Keratinocyte (primary cell): Measurements from ENCODE around the gene CMSS1. TPM values are rescaled to one million over a fixed set of nuclear protein-coding genes. Genes with fewer than 3 reads are reported as not detected.

Experiments used
- DNase-seq: peaks from one replicate; pipeline ENCODE4 v3.0.0-alpha.2; 2011; ENCODE audit warnings: low read depth, missing footprints, low spot score
- FAIRE-seq: peaks from 2 replicates; lab custom pipeline; 2011; peaks lifted over from hg19 to GRCh38; lab: Jason Lieb, UNC
- H2AFZ ChIP-seq: 2 replicates; pipeline ENCODE4 v1.6.0; 2012; ENCODE audit warnings: low read length, control low read depth, inconsistent platforms; ENCODE audit not compliant: control insufficient read depth
- H3K27ac ChIP-seq: 2 replicates; pipeline ENCODE4 v1.5.1; 2011; ENCODE audit warnings: low read length; ENCODE audit not compliant: control insufficient read depth, insufficient read depth
- H3K27me3 ChIP-seq: 3 replicates; pipeline ENCODE4 v1.6.0; 2011; ENCODE audit warnings: low read length; ENCODE audit not compliant: control insufficient read depth, insufficient read depth; ENCODE audit errors: extremely low read depth
- H3K36me3 ChIP-seq, 2 experiments: 2 replicates in 1 of 2; 3 replicates in 1 of 2; pipeline ENCODE4 v1.5.1; 2011; ENCODE audit warnings: low read length in 2 of 2, mild to moderate bottlenecking in 1 of 2; ENCODE audit not compliant: control insufficient read depth in 2 of 2, insufficient read depth in 2 of 2; ENCODE audit errors: extremely low read depth in 1 of 2
- H3K4me1 ChIP-seq: 3 replicates; pipeline ENCODE4 v1.5.1; 2011; ENCODE audit warnings: low read length; ENCODE audit not compliant: control insufficient read depth, insufficient read depth; ENCODE audit errors: extremely low read depth
- H3K4me2 ChIP-seq: 3 replicates; pipeline ENCODE4 v1.6.0; 2011; ENCODE audit warnings: low read depth, low read length; ENCODE audit not compliant: control insufficient read depth, insufficient read depth; ENCODE audit errors: extremely low read depth
- H3K4me3 ChIP-seq, 3 experiments: fragments of 200-600 bp in 1 of 3; sonication (generic) in 1 of 3; 2 replicates in 2 of 3; 3 replicates in 1 of 3; pipeline ENCODE4 v1.5.1; 2011 to 2016; ENCODE audit warnings: low read length in 3 of 3, mild to moderate bottlenecking in 3 of 3, control low read depth in 2 of 3, inconsistent platforms in 1 of 3, low read depth in 1 of 3, mixed read lengths in 1 of 3, mixed run types in 1 of 3, moderate library complexity in 1 of 3; ENCODE audit not compliant: control insufficient read depth in 2 of 3, insufficient read depth in 2 of 3; ENCODE audit errors: extremely low read depth in 1 of 3
- H3K79me2 ChIP-seq: 2 replicates; pipeline ENCODE4 v1.6.0; 2012; ENCODE audit warnings: low read length; ENCODE audit not compliant: control insufficient read depth, insufficient read depth
- H3K9ac ChIP-seq: 3 replicates; pipeline ENCODE4 v1.6.0; 2011; ENCODE audit warnings: low read length; ENCODE audit not compliant: control insufficient read depth, insufficient read depth; ENCODE audit errors: extremely low read depth
- H3K9me1 ChIP-seq: 3 replicates; pipeline ENCODE4 v1.6.0; 2011; ENCODE audit warnings: low read length; ENCODE audit not compliant: control insufficient read depth, insufficient read depth; ENCODE audit errors: extremely low read depth
- H3K9me3 ChIP-seq: 2 replicates; pipeline ENCODE4 v1.5.1; 2012; ENCODE audit warnings: low read depth, low read length; ENCODE audit not compliant: control insufficient read depth
- H4K20me1 ChIP-seq: 3 replicates; pipeline ENCODE4 v1.6.0; 2011; ENCODE audit warnings: low read length; ENCODE audit not compliant: control insufficient read depth, insufficient read depth; ENCODE audit errors: extremely low read depth
- EZH2 ChIP-seq: IDR thresholded peaks from one replicate; pipeline ENCODE4 v1.6.1; 2012; ENCODE audit warnings: inconsistent platforms, mild to moderate bottlenecking, low read length, moderate library complexity
- dilution Hi-C: fragments of 300-500 bp; cut with MboI; formaldehyde crosslinking; loops from one replicate; pipeline ENCODE4 v1.7.0; 2020; ENCODE audit warnings: low sequenced_read_pairs; ENCODE audit not compliant: extremely low pct_ligation_motif_present
- polyA plus RNA-seq, 5 experiments: library from polyadenylated mRNA; depleted of rRNA in 3 of 5; stranded (reverse) in 3 of 5; stranded (forward) in 1 of 5; unstranded in 1 of 5; fragments of >200 nt; gene quantifications; 1 replicate in 1 of 5; 2 replicates in 3 of 5; 3 replicates in 1 of 5; pipeline versions ENCODE4 v1.2.1 to v1.2.3, GENCODE V29; 2011 to 2012; ENCODE audit warnings: missing spikeins in 2 of 5, low read depth in 1 of 5, low replicate concordance in 1 of 5
- TF ChIP-seq, protein P1 (sequence below), 3 experiments: IDR thresholded peaks in 1 of 3; conservative IDR thresholded peaks in 1 of 3; optimal IDR thresholded peaks in 1 of 3; 2 replicates in 2 of 3; 3 replicates in 1 of 3; pipeline versions ENCODE3 to v1.5.1; 2011; ENCODE audit warnings: low read length in 3 of 3, mild to moderate bottlenecking in 3 of 3, moderate library complexity in 2 of 3, control low read depth in 1 of 3, inconsistent platforms in 1 of 3; ENCODE audit not compliant: insufficient read depth in 2 of 3; ENCODE audit errors: extremely low read depth in 1 of 3

CMSS1 gene
- polyA plus RNA-seq, 1 donor (not counting 4 experiments of a cell fraction or from before 2014, with no cell fraction given) = 37.2 TPM

DNA sequence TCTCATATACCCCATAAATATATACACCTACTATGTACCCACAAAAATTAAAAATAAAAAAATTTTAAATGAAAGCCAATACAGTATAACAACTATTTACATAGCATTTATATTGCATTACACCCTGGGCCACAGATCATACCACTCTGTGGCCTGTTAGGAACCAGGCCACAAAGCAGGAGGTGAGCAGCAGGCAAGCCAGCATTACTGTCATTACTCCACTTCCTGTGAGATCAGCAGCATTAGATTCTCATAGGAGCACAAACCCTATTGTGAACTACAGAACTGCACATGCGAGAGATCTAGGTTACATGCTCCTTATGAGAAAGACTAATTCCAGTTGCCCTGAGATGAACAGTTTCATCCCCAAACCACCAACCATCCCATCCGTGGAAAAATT is 279.2 kb downstream of the CMSS1 start:
- no peaks in the 10 kb centered on the region for H4K20me1 ChIP-seq
- no peak overlapping the region for H3K4me2 ChIP-seq
- no peak overlapping the region for H3K27ac ChIP-seq
- no peaks in the 10 kb centered on the region for H3K27me3 ChIP-seq
- H3K79me2 ChIP-seq = no peaks in the 10 kb centered on the region
- DNase-seq = no peak
- H2AFZ ChIP-seq = no peak overlapping the region
- H3K9ac ChIP-seq = no peak overlapping the region
- dilution Hi-C loops = no loop called here
- no peak for FAIRE-seq
- no peaks in the 10 kb centered on the region for H3K4me1 ChIP-seq
- no peak overlapping the region for H3K4me3 ChIP-seq
- no peaks in the 10 kb centered on the region for H3K36me3 ChIP-seq
- no peaks in the 10 kb centered on the region for H3K9me1 ChIP-seq
- TF ChIP-seq EZH2 = no peak
- TF ChIP-seq, protein P1, sequence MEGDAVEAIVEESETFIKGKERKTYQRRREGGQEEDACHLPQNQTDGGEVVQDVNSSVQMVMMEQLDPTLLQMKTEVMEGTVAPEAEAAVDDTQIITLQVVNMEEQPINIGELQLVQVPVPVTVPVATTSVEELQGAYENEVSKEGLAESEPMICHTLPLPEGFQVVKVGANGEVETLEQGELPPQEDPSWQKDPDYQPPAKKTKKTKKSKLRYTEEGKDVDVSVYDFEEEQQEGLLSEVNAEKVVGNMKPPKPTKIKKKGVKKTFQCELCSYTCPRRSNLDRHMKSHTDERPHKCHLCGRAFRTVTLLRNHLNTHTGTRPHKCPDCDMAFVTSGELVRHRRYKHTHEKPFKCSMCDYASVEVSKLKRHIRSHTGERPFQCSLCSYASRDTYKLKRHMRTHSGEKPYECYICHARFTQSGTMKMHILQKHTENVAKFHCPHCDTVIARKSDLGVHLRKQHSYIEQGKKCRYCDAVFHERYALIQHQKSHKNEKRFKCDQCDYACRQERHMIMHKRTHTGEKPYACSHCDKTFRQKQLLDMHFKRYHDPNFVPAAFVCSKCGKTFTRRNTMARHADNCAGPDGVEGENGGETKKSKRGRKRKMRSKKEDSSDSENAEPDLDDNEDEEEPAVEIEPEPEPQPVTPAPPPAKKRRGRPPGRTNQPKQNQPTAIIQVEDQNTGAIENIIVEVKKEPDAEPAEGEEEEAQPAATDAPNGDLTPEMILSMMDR (optimal IDR thresholded peaks at IDR 0.05 in 1 of 3, IDR thresholded peaks at IDR 0.05 in 1 of 3, conservative IDR thresholded peaks at IDR 0.05 in 1 of 3; ENCODE audit: extremely low read depth in 1 of 3, insufficient read depth in 2 of 3, low read length in 3 of 3) = no peak
- H3K9me3 ChIP-seq = no peaks in the 10 kb centered on the region

DNA sequence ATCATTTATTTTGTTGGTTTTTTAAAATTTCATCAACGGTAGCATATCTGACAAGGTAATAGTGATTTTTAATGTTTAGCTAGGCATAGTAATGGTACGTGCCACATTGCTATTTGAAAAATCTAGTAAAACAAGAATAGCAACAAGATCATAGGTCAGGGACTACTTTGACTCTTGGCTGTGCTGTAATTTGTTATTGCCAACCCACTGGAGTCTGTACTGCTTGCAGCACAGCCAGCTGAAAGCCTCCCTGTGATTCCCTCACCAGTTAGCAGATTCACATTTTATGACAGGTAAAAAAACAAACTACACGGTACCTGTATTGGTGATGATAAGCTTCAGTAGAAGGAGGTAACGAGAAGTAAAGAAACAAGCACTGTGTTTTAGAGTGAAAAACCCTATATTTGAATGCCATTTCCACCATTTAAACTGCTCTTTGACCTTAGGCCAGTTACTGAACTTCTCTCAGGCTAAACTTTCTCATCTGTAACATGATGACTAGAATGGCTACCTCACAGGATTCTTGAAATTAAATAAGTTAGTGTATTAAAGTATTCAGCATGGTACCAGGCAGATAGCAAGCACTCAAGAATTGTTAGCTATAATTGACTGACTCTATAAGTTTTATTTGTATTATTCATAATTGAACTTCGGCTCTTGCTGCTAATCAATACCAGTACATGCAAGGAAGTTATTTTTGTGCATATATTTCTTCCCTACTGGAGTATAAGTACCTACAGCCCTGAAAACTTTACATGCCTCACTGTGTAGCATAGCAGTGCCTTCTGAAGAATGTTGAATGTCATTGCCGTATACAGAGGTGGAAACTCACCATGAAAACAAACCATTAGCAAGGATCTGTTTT is 280.5 kb downstream of the CMSS1 start:
- Histone ChIP-seq H3K36me3 (no peaks in the 10 kb centered on the region), H3K27me3 (no peaks in the 10 kb centered on the region)
- DNase-seq = no peak

More for the DNA sequence above, 280.5 kb downstream of the CMSS1 start:
- dilution Hi-C loops = no loop called here
- no peaks in the 10 kb centered on the region for H3K4me1 ChIP-seq
- no peak for FAIRE-seq
- no peak overlapping the region for H3K4me2 ChIP-seq
- no peak overlapping the region for H3K27ac ChIP-seq
- TF ChIP-seq, protein P1 (optimal IDR thresholded peaks at IDR 0.05 in 1 of 3, IDR thresholded peaks at IDR 0.05 in 1 of 3, conservative IDR thresholded peaks at IDR 0.05 in 1 of 3; ENCODE audit: extremely low read depth in 1 of 3, insufficient read depth in 2 of 3, low read length in 3 of 3) = no peak
- no peak for TF ChIP-seq EZH2
- H4K20me1 ChIP-seq = no peaks in the 10 kb centered on the region
- no peaks in the 10 kb centered on the region for H3K9me1 ChIP-seq
- peak overlapping the region; percentile 7 for H2AFZ ChIP-seq
- H3K79me2 ChIP-seq = no peaks in the 10 kb centered on the region
- H3K4me3 ChIP-seq = no peak overlapping the region
- H3K9ac ChIP-seq = no peak overlapping the region
- no peaks in the 10 kb centered on the region for H3K9me3 ChIP-seq
